Coronary artery (tissue), 2 donors: ENCODE data around the gene PARD3.

ENCODE experiments used
- DNase-seq: peaks from one replicate; pipeline ENCODE4 v3.0.0-alpha.2; 2017; ENCODE audit warnings: low spot score
- H3K27ac ChIP-seq, 2 donors: fragments of 200-600 bp; sonication (generic); one replicate each; pipeline ENCODE4 v1.5.1; 2016 to 2019
- H3K4me3 ChIP-seq: fragments of 200-600 bp; sonication (generic); 2 replicates; pipeline ENCODE4 v1.5.1; 2016; ENCODE audit warnings: mild to moderate bottlenecking, moderate library complexity
- CTCF ChIP-seq: fragments of 200-600 bp; sonication (generic); IDR thresholded peaks from one replicate; pipeline ENCODE4 v1.5.1; 2019; ENCODE audit warnings: antibody characterized with exemption

PARD3 gene

GRCh38 chr10:34171957-34172527, 643.1 kb downstream of the PARD3 start:
- DNase-seq = no peak
- TF ChIP-seq CTCF = no peak
- Histone ChIP-seq H3K27ac (no peak overlapping the region), H3K4me3 (no peak overlapping the region)

- no peak for TF ChIP-seq CTCF
- DNase-seq = no peak
- H3K4me3 ChIP-seq = no peak overlapping the region
- no peak overlapping the region for H3K27ac ChIP-seq
Measured at GRCh38 chr10:34169677-34170076, 645.4 kb downstream of the PARD3 start.

- no peak for DNase-seq
- Histone ChIP-seq H3K4me3 (no peak overlapping the region), H3K27ac (no peak overlapping the region)
- TF ChIP-seq CTCF = no peak
Measured at GRCh38 chr10:34169131-34169530, 646.0 kb downstream of the PARD3 start.

GRCh38 chr10:34168439-34168838, 646.7 kb downstream of the PARD3 start:
- Histone ChIP-seq H3K27ac (no peak overlapping the region), H3K4me3 (no peak overlapping the region)
- no peak for TF ChIP-seq CTCF
- no peak for DNase-seq

- H3K4me3 ChIP-seq = no peak overlapping the region
- DNase-seq = no peak
- no peak for TF ChIP-seq CTCF
- H3K27ac ChIP-seq = no peak overlapping the region
Measured at GRCh38 chr10:34166823-34167222, 648.3 kb downstream of the PARD3 start.

GRCh38 chr10:34166354-34166753, 648.7 kb downstream of the PARD3 start:
- no peak for DNase-seq
- TF ChIP-seq CTCF = no peak
- Histone ChIP-seq H3K4me3 (no peak overlapping the region), H3K27ac (no peak overlapping the region)

- no peak for TF ChIP-seq CTCF
- Histone ChIP-seq H3K27ac (no peak overlapping the region), H3K4me3 (no peak overlapping the region)
- DNase-seq = no peak
Measured at GRCh38 chr10:34164029-34164428, 651.1 kb downstream of the PARD3 start.
